GM12875 (cell line): ENCODE results near the gene AHSA1.
A peak's percentile ranks its signal among the peaks of the same experiment; 100 is the strongest.

ENCODE experiments used
- H3K4me3 ChIP-seq: one replicate; pipeline ENCODE4 v1.5.1; 2011; ENCODE audit warnings: low read depth, low read length, control low read depth
- CTCF ChIP-seq: IDR thresholded peaks from 2 replicates; pipeline ENCODE4 v1.5.1; 2011; ENCODE audit warnings: low read depth, mild to moderate bottlenecking, control low read depth, inconsistent platforms, low read length, moderate library complexity, borderline replicate concordance; ENCODE audit not compliant: insufficient read depth

Gene AHSA1

GRCh38 chr14:77458249-77458950 is 507 bp downstream of the AHSA1 start:
- TF ChIP-seq CTCF: no peak
- H3K4me3 ChIP-seq: peak overlapping the region; percentile 85

GRCh38 chr14:77459072-77459723 is 1.3 kb downstream of the AHSA1 start:
- H3K4me3 ChIP-seq: peak overlapping the region; percentile 85
- TF ChIP-seq CTCF: peak; percentile 67; the same call in 1 of the 2 replicates

- no peak overlapping the region for H3K4me3 ChIP-seq
- no peak for TF ChIP-seq CTCF
Measured at GRCh38 chr14:77467801-77468200, 9.9 kb downstream of the AHSA1 start.

- no peak for TF ChIP-seq CTCF
- H3K4me3 ChIP-seq: no peak overlapping the region
Measured at GRCh38 chr14:77469067-77469505, 11.2 kb downstream of the AHSA1 start.

- no peak for TF ChIP-seq CTCF
- H3K4me3 ChIP-seq: no peak overlapping the region
Measured at GRCh38 chr14:77469539-77469938, 11.6 kb downstream of the AHSA1 start.

GRCh38 chr14:77470224-77470870 is 12.5 kb downstream of the AHSA1 start:
- no peak for TF ChIP-seq CTCF
- no peak overlapping the region for H3K4me3 ChIP-seq
